Measurements from ENCODE around the gene ZNF157. TPM values are rescaled to one million over a fixed set of nuclear protein-coding genes. Genes with fewer than 3 reads are reported as not detected.

ZNF157 gene
- polyA plus RNA-seq, 2 of the 4 experiments (the other 2 are of a cell fraction): 0.05 to 0.06 TPM

GRCh38 chrX:47420962-47421361 is 50.6 kb downstream of the ZNF157 start:
- no peak for DNase-seq (ENCODE audit: low read depth in 1 of 2, low spot score in 1 of 2)
- Histone ChIP-seq H3K4me1 (no peaks in the 10 kb centered on the region), H3K4me3 (no peak overlapping the region), H3K9me3 (no peaks in the 10 kb centered on the region; the same call in 2 of the 3 replicates), H3K4me2 (no peak overlapping the region), H3K27ac (no peak overlapping the region)
- WGBS (ENCODE audit: missing lambda C conversion rate): 8% methylated on average over 5 of the region's 5 CpGs
- no peak for FAIRE-seq
- no peak for TF ChIP-seq HOXA7 (CRISPR knock-in tag; IDR thresholded peaks at IDR 0.05)
- no peak for TF ChIP-seq RNF2 (IDR thresholded peaks at IDR 0.05; ENCODE audit: borderline replicate concordance, low read depth)
- TF ChIP-seq RCOR1 (IDR thresholded peaks at IDR 0.05; ENCODE audit: low read depth, low read length): no peak
- no peak for TF ChIP-seq CHD2 (IDR thresholded peaks at IDR 0.05; ENCODE audit: low read length, partially characterized antibody)
- TF ChIP-seq, protein P1, sequence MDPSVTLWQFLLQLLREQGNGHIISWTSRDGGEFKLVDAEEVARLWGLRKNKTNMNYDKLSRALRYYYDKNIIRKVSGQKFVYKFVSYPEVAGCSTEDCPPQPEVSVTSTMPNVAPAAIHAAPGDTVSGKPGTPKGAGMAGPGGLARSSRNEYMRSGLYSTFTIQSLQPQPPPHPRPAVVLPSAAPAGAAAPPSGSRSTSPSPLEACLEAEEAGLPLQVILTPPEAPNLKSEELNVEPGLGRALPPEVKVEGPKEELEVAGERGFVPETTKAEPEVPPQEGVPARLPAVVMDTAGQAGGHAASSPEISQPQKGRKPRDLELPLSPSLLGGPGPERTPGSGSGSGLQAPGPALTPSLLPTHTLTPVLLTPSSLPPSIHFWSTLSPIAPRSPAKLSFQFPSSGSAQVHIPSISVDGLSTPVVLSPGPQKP (IDR thresholded peaks at IDR 0.05; ENCODE audit: low read depth, low read length): no peak
- TF ChIP-seq, protein P2, sequence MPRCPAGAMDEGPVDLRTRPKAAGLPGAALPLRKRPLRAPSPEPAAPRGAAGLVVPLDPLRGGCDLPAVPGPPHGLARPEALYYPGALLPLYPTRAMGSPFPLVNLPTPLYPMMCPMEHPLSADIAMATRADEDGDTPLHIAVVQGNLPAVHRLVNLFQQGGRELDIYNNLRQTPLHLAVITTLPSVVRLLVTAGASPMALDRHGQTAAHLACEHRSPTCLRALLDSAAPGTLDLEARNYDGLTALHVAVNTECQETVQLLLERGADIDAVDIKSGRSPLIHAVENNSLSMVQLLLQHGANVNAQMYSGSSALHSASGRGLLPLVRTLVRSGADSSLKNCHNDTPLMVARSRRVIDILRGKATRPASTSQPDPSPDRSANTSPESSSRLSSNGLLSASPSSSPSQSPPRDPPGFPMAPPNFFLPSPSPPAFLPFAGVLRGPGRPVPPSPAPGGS (IDR thresholded peaks at IDR 0.05): no peak
- TF ChIP-seq JUNB (IDR thresholded peaks at IDR 0.05): no peak
- TF ChIP-seq HOXB5 (CRISPR knock-in tag; IDR thresholded peaks at IDR 0.05): no peak
- no peak for TF ChIP-seq HMGXB4 (CRISPR knock-in tag; IDR thresholded peaks at IDR 0.05; ENCODE audit: borderline replicate concordance)
- TF ChIP-seq, protein P3, sequence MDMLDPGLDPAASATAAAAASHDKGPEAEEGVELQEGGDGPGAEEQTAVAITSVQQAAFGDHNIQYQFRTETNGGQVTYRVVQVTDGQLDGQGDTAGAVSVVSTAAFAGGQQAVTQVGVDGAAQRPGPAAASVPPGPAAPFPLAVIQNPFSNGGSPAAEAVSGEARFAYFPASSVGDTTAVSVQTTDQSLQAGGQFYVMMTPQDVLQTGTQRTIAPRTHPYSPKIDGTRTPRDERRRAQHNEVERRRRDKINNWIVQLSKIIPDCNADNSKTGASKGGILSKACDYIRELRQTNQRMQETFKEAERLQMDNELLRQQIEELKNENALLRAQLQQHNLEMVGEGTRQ (IDR thresholded peaks at IDR 0.05): no peak
- TF ChIP-seq SREBF2 (IDR thresholded peaks at IDR 0.05): no peak
- TF ChIP-seq, protein P4, sequence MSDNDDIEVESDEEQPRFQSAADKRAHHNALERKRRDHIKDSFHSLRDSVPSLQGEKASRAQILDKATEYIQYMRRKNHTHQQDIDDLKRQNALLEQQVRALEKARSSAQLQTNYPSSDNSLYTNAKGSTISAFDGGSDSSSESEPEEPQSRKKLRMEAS (IDR thresholded peaks at IDR 0.05): no peak
- TF ChIP-seq FOXS1 (CRISPR knock-in tag; IDR thresholded peaks at IDR 0.05): no peak
- no peak for TF ChIP-seq CEBPB (IDR thresholded peaks at IDR 0.05)
- TF ChIP-seq TFCP2L1 (CRISPR knock-in tag; IDR thresholded peaks at IDR 0.05): no peak
- no peak for TF ChIP-seq MAZ (IDR thresholded peaks at IDR 0.05; ENCODE audit: borderline replicate concordance, low read depth, low read length)
- TF ChIP-seq JUN (IDR thresholded peaks at IDR 0.05): no peak
- TF ChIP-seq PHF8 (IDR thresholded peaks at IDR 0.05; ENCODE audit: borderline replicate concordance, low read depth): no peak
- TF ChIP-seq, protein P5, sequence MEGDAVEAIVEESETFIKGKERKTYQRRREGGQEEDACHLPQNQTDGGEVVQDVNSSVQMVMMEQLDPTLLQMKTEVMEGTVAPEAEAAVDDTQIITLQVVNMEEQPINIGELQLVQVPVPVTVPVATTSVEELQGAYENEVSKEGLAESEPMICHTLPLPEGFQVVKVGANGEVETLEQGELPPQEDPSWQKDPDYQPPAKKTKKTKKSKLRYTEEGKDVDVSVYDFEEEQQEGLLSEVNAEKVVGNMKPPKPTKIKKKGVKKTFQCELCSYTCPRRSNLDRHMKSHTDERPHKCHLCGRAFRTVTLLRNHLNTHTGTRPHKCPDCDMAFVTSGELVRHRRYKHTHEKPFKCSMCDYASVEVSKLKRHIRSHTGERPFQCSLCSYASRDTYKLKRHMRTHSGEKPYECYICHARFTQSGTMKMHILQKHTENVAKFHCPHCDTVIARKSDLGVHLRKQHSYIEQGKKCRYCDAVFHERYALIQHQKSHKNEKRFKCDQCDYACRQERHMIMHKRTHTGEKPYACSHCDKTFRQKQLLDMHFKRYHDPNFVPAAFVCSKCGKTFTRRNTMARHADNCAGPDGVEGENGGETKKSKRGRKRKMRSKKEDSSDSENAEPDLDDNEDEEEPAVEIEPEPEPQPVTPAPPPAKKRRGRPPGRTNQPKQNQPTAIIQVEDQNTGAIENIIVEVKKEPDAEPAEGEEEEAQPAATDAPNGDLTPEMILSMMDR (IDR thresholded peaks at IDR 0.05): no peak
- TF ChIP-seq, protein P6, sequence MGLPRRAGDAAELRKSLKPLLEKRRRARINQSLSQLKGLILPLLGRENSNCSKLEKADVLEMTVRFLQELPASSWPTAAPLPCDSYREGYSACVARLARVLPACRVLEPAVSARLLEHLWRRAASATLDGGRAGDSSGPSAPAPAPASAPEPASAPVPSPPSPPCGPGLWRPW (IDR thresholded peaks at IDR 0.05): no peak
- POLR2A ChIA-PET: no interaction called here
- ATAC-seq: no peak
- CTCF ChIA-PET: no interaction called here

- WGBS (ENCODE audit: missing lambda C conversion rate): 39% methylated on average over 2 of the region's 2 CpGs
- CTCF ChIA-PET: no interaction called here
- POLR2A ChIA-PET: no interaction called here
- no peak for ATAC-seq
- FAIRE-seq: no peak
- Histone ChIP-seq H3K9me3 (no peaks in the 10 kb centered on the region; the same call in 1 of the 3 replicates), H3K4me2 (no peak overlapping the region), H3K4me3 (no peak overlapping the region), H3K27ac (no peak overlapping the region), H3K4me1 (no peaks in the 10 kb centered on the region)
- DNase-seq (ENCODE audit: low read depth in 1 of 2, low spot score in 1 of 2): no peak
- TF ChIP-seq KDM1A (IDR thresholded peaks at IDR 0.05; ENCODE audit: low read depth) (no peak), MAFK (IDR thresholded peaks at IDR 0.05; ENCODE audit: partially characterized antibody) (no peak), FOSB (CRISPR knock-in tag; IDR thresholded peaks at IDR 0.05) (no peak), FOXS1 (CRISPR knock-in tag; IDR thresholded peaks at IDR 0.05) (no peak), CHD4 (IDR thresholded peaks at IDR 0.05; ENCODE audit: borderline replicate concordance) (no peak), ZFP36 (IDR thresholded peaks at IDR 0.05; ENCODE audit: borderline replicate concordance, partially characterized antibody) (no peak), RAD21 (conservative IDR thresholded peaks at IDR 0.05 in 1 of 2, IDR thresholded peaks at IDR 0.05 in 1 of 2) (no peak), RCOR1 (IDR thresholded peaks at IDR 0.05; ENCODE audit: low read depth, low read length) (no peak), SMC3 (IDR thresholded peaks at IDR 0.05) (no peak), JUN (IDR thresholded peaks at IDR 0.05) (no peak)
- TF ChIP-seq, protein P3 (IDR thresholded peaks at IDR 0.05): no peak
- TF ChIP-seq, protein P7, sequence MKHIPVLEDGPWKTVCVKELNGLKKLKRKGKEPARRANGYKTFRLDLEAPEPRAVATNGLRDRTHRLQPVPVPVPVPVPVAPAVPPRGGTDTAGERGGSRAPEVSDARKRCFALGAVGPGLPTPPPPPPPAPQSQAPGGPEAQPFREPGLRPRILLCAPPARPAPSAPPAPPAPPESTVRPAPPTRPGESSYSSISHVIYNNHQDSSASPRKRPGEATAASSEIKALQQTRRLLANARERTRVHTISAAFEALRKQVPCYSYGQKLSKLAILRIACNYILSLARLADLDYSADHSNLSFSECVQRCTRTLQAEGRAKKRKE (CRISPR knock-in tag; IDR thresholded peaks at IDR 0.05; ENCODE audit: low read depth): no peak
Measured at GRCh38 chrX:47422444-47422843, 52.1 kb downstream of the ZNF157 start.

Measured in A549 (cell line).